Measurements from ENCODE around the gene ZCCHC2.
A peak's percentile ranks its signal among the peaks of the same experiment; 100 is the strongest.

The ZCCHC2 gene

GRCh38 chr18:62583376-62583775, 60.6 kb downstream of the ZCCHC2 start:
- no peak for DNase-seq

GRCh38 chr18:62584241-62585120, 61.7 kb downstream of the ZCCHC2 start:
- peak; percentile 87 for DNase-seq

GRCh38 chr18:62585274-62586150, 62.7 kb downstream of the ZCCHC2 start:
- DNase-seq: no peak

- DNase-seq: peak; percentile 56
These were observed 63.4 kb downstream of the ZCCHC2 start for GRCh38 chr18:62586151-62586774.

GRCh38 chr18:62586781-62587487, 64.1 kb downstream of the ZCCHC2 start:
- DNase-seq: no peak

GRCh38 chr18:62587689-62588088, 64.9 kb downstream of the ZCCHC2 start:
- no peak for DNase-seq

- DNase-seq: no peak
These were observed 65.4 kb downstream of the ZCCHC2 start for GRCh38 chr18:62588217-62588616.

- no peak for DNase-seq
These were observed 68.2 kb downstream of the ZCCHC2 start for GRCh38 chr18:62590799-62591590.

GRCh38 chr18:62596145-62597005, 73.5 kb downstream of the ZCCHC2 start:
- peak; percentile 21 for DNase-seq

- no peak for DNase-seq
These were observed 79.0 kb downstream of the ZCCHC2 start for GRCh38 chr18:62601871-62602270.

GRCh38 chr18:62602706-62603105, 79.9 kb downstream of the ZCCHC2 start:
- no peak for DNase-seq

GRCh38 chr18:62603211-62603610, 80.4 kb downstream of the ZCCHC2 start:
- no peak for DNase-seq

- DNase-seq: no peak
These were observed 81.2 kb downstream of the ZCCHC2 start for GRCh38 chr18:62603979-62604378.

GRCh38 chr18:62605685-62606084, 82.9 kb downstream of the ZCCHC2 start:
- no peak for DNase-seq

GRCh38 chr18:62606106-62606505, 83.3 kb downstream of the ZCCHC2 start:
- DNase-seq: peak; percentile 24

GRCh38 chr18:62607302-62607701, 84.5 kb downstream of the ZCCHC2 start:
- no peak for DNase-seq

GRCh38 chr18:62607708-62608428, 85.0 kb downstream of the ZCCHC2 start:
- no peak for DNase-seq

- DNase-seq: no peak
These were observed 86.9 kb downstream of the ZCCHC2 start for GRCh38 chr18:62609764-62610163.

- no peak for DNase-seq
These were observed 87.5 kb downstream of the ZCCHC2 start for GRCh38 chr18:62610351-62610700.

All from fibroblast of skin of right biceps (primary cell).